Left ventricle myocardium inferior (tissue), 1 donor: ENCODE measurements around the gene TP53BP2. TPM values are rescaled to one million over a fixed set of nuclear protein-coding genes. Genes with fewer than 3 reads are reported as not detected.
A peak's percentile ranks its signal among the peaks of the same experiment; 100 is the strongest.
"Not testable (repeated sequence)": the region's sequence is repeated elsewhere in the genome, so short reads cannot be mapped to it uniquely, and the experiment has no call there.

Experiments
- DNase-seq: peaks from one replicate; pipeline ENCODE4 v3.0.0-alpha.2; 2020
- H3K27ac ChIP-seq: fragments of 200-600 bp; replicated peaks from 2 replicates; pipeline ENCODE4 v1.8.0; 2021
- H3K27me3 ChIP-seq: fragments of 200-600 bp; 2 replicates; pipeline ENCODE4 v1.8.0; 2021; ENCODE audit warnings: low read depth
- H3K36me3 ChIP-seq: fragments of 200-600 bp; 2 replicates; pipeline ENCODE4 v1.8.0; 2021
- H3K4me1 ChIP-seq: fragments of 200-600 bp; 2 replicates; pipeline ENCODE4 v1.8.0; 2021
- H3K4me3 ChIP-seq: fragments of 200-600 bp; 2 replicates; pipeline ENCODE4 v1.8.0; 2021; ENCODE audit warnings: mild to moderate bottlenecking, moderate library complexity
- H3K9me3 ChIP-seq: fragments of 200-600 bp; replicated peaks from 2 replicates; pipeline ENCODE4 v1.8.0; 2021
- intact Hi-C: fragments of 100-400 bp; cut with micrococcal nuclease; formaldehyde crosslinking; loops from one replicate; pipeline ENCODE4 v1.11.0; 2022
- total RNA-seq: library from RNA; stranded (reverse); fragmentation: NEBNext Ultra II Directional; extraction: Animal tissue kit (Norgen Biotek cat#: 25700); gene quantifications from one replicate; pipeline ENCODE4 v1.2.1, GENCODE V29; 2021
- TF ChIP-seq, protein P1 (sequence below): fragments of 200-600 bp; IDR thresholded peaks from 2 replicates; pipeline ENCODE4 v1.8.0; 2021; ENCODE audit warnings: antibody characterized with exemption, mild to moderate bottlenecking, borderline replicate concordance
- donor health status: DM: no; HTN: yes; CAD: no; lungs with severe emphysema.

Gene TP53BP2
- total RNA-seq, 1 donor from 2014 or later, result 19.0 TPM

DNA sequence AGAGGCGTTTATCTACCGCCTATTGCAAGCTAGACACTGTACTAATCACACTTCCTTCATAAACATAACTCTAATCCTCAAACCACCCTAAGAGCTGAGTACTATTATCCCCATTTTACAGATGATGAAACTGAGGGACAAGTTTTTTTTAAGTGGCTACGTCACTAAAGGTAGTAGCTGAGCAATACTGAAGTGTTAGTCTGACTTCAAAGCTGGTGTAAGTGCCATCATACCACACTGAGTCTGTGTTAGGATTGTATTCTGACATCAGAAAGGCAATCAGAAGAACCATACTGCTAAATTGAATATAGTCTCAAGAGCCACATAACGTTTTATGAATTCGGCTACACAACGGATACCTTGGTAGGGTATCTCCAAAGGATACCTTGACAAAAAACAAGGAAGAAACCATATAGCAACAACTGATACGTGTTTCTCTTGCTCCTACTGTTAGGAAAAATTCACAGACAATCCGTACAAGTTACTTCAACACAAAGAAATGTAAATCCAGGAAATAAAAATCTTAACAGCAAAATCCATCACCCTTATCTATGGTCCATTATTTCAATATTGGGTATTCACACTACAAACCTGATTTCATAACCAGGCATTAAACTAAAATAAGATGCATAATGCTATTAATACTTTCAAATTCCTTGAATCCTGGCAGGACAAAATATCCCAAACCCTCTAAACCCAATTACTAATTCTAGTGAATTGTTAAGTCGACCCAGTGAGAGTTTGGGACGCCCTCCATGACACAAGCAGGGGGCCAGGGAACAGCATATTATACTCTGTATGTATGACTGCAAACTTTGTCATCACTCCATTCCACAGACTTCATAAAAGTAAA lies 1.6 kb downstream of the TP53BP2 start:
- H3K27me3 ChIP-seq, result no peaks in the 10 kb centered on the region
- H3K36me3 ChIP-seq, result no peaks in the 10 kb centered on the region
- DNase-seq, result no peak
- H3K4me1 ChIP-seq, result peaks cover 76% of the 10 kb centered on the region
- H3K27ac ChIP-seq, result peak overlapping the region; percentile 100
- TF ChIP-seq, protein P1, sequence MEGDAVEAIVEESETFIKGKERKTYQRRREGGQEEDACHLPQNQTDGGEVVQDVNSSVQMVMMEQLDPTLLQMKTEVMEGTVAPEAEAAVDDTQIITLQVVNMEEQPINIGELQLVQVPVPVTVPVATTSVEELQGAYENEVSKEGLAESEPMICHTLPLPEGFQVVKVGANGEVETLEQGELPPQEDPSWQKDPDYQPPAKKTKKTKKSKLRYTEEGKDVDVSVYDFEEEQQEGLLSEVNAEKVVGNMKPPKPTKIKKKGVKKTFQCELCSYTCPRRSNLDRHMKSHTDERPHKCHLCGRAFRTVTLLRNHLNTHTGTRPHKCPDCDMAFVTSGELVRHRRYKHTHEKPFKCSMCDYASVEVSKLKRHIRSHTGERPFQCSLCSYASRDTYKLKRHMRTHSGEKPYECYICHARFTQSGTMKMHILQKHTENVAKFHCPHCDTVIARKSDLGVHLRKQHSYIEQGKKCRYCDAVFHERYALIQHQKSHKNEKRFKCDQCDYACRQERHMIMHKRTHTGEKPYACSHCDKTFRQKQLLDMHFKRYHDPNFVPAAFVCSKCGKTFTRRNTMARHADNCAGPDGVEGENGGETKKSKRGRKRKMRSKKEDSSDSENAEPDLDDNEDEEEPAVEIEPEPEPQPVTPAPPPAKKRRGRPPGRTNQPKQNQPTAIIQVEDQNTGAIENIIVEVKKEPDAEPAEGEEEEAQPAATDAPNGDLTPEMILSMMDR, result no peak
- peak overlapping the region; percentile 93 for H3K4me3 ChIP-seq
- H3K9me3 ChIP-seq, result no peaks in the 10 kb centered on the region
- intact Hi-C loops, result no loop called here

DNA sequence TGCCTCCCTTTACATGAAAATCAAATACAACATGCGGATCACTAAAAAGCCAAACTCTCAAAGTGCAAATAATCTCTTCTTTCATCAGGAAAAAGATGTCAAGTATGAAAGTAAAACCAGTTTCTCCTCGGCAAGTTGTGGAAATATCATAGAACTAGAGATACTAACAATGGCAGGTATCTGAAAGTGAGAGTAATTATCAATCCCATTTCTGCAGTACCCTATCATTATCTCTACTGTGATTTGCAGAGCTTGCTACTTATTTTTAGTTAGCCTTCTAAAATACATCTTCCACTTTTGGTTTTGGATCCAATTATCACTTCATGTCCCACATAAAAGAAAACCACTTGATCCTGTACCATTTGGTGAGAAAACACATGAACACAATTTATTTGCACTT lies 3.0 kb downstream of the TP53BP2 start:
- TF ChIP-seq, protein P1, result no peak
- H3K4me3 ChIP-seq, result no peak overlapping the region
- no peaks in the 10 kb centered on the region for H3K9me3 ChIP-seq
- H3K36me3 ChIP-seq, result no peaks in the 10 kb centered on the region
- no peak overlapping the region for H3K27ac ChIP-seq
- H3K27me3 ChIP-seq, result no peaks in the 10 kb centered on the region
- no peak for DNase-seq
- H3K4me1 ChIP-seq, result peaks cover 90% of the 10 kb centered on the region
- intact Hi-C loops, result no loop called here

DNA sequence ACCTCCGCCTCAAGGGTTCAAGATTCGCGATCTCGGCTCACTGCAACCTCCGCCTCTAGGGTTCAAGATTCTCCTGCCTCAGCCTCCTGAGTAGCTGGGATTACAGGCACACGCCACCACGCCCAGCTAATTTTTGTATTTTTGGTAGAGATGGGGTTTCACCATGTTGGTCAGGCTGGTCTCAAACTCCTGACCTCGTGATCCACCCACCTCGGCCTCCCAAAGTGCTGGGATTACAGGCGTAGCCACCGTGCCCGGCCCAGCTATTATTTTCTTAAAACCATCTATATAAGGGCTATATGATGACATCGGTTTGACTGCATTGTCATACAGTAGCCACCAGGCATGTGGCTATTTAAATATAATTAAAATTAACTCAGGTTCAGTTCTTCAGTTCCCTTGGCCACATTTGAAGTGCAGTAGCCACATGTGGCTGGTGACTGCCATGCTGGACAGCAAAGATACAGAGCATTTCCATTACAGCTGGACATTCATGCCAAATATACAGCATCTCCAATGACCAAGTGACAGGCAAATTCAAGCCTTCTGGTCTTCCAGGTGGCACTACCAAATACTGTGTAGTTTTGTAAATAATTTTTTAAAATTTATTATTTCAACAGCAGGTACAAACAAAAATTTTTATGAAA lies 3.6 kb downstream of the TP53BP2 start:
- H3K9me3 ChIP-seq, H3K27me3 ChIP-seq, DNase-seq, H3K4me3 ChIP-seq, H3K27ac ChIP-seq, H3K36me3 ChIP-seq, intact Hi-C loops: not testable (repeated sequence)
- peaks cover 94% of the 10 kb centered on the region for H3K4me1 ChIP-seq

DNA sequence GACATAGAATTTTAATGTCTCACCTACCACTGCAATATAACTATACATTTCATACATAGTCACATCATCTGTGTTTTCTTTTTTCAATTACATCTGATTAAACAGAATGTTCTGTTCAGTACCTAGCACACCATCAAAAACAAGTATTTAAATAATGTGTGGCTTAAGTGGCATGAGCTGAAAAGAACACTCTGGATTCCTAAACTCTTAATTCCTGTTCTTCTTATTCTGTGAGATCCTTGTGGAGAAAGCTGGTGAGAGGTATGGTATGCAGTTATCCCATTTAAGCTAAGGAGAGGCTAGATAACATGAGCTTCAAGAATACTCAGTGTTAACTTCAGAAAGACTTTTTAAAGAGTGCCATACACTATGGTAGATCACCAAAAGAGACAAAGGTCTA lies 5.5 kb downstream of the TP53BP2 start:
- no peak overlapping the region for H3K27ac ChIP-seq
- no peak for DNase-seq
- H3K36me3 ChIP-seq, result no peaks in the 10 kb centered on the region
- TF ChIP-seq, protein P1, result no peak
- no peaks in the 10 kb centered on the region for H3K9me3 ChIP-seq
- peaks cover 100% of the 10 kb centered on the region for H3K4me1 ChIP-seq
- intact Hi-C loops, result no loop called here
- H3K27me3 ChIP-seq, result no peaks in the 10 kb centered on the region
- H3K4me3 ChIP-seq, result no peak overlapping the region

DNA sequence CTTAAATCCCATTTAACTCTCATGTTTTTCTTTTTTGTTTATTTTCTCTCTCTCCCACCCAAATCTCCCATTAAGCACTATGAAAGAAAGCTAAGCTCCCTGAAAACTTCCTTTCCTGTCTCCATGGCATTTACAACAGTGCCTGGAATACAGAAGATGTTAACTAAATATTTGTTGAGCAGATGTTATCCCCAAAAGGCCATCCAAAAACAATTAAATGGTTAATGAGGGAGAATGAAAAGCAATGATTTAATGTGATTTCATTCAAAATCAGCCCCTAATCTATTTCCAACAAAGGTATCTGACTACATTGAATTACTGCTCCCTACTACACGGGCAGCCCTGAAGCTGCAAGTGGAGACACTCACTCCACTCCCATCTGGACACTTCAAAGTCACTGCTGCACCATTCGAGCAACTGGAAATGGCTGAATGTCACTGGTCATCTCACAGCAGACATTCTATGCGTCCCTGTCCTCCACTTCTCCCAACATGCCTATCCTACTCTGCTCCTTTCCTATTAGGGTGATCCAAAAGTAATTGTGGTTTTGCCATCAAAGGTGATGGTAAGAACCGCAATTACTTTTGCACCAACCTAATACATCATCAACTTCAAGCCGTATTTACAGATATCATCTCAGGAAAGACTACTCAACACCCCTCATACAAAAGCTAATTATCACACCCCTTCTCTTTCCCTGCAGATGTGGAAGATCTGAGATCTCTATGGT lies 7.5 kb downstream of the TP53BP2 start:
- H3K9me3 ChIP-seq, result no peaks in the 10 kb centered on the region
- H3K4me1 ChIP-seq, result peaks cover 97% of the 10 kb centered on the region
- H3K4me3 ChIP-seq, result no peak overlapping the region
- TF ChIP-seq, protein P1, result no peak
- H3K27ac ChIP-seq, result no peak overlapping the region
- no peaks in the 10 kb centered on the region for H3K36me3 ChIP-seq
- H3K27me3 ChIP-seq, result no peaks in the 10 kb centered on the region
- intact Hi-C loops, result no loop called here
- DNase-seq, result no peak

DNA sequence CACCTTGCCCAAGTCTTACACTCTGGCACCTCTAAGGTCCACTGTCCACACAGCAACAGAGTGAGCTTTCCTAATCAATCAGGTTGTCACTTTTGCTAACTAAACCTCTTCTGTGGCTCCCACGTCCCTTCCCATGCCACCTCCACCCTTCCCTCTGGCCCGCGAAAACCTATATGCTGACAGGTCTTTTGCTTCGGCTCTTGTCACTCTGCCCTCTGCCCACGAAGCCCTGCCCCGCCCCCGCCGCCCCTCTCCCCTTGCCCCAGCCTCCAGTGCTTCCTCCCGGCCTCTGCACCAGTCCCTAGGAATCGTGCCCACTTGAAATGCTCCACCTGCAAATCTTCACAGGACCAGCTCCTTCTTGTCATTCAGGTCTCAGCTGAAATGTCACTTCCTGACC lies 8.1 kb downstream of the TP53BP2 start:
- TF ChIP-seq, protein P1, result no peak
- no peak for DNase-seq
- no peaks in the 10 kb centered on the region for H3K9me3 ChIP-seq
- H3K27ac ChIP-seq, result no peak overlapping the region
- intact Hi-C loops, result no loop called here
- no peaks in the 10 kb centered on the region for H3K27me3 ChIP-seq
- no peak overlapping the region for H3K4me3 ChIP-seq
- H3K36me3 ChIP-seq, result no peaks in the 10 kb centered on the region
- peaks cover 97% of the 10 kb centered on the region for H3K4me1 ChIP-seq
